ENCODE measurements around the gene C1orf185. TPM values are rescaled to one million over a fixed set of nuclear protein-coding genes. Genes with fewer than 3 reads are reported as not detected.
"Not testable (repeated sequence)": the region's sequence is repeated elsewhere in the genome, so short reads cannot be mapped to it uniquely, and the experiment has no call there.

The C1orf185 gene
- polyA plus RNA-seq, 1 experiment: not detected

DNA sequence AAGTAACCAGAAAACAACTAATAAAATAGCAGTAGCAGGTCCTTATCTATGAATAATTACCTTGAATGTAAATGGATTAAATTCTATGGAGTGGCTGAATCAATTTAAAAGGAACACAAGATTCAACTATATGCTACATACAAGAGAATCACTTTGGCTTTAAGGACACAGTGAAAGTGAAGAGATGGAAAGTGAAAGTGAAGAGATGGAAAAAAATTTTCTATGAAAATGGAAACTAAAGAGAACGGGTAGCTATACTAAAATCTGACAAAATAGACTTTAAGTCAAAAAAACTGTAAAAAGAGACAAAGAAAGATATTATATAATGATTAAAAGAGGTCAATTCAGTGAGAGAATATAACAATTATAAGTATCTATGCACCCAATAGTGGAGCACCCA lies 54.7 kb downstream of the C1orf185 start:
- TF ChIP-seq, protein P1, sequence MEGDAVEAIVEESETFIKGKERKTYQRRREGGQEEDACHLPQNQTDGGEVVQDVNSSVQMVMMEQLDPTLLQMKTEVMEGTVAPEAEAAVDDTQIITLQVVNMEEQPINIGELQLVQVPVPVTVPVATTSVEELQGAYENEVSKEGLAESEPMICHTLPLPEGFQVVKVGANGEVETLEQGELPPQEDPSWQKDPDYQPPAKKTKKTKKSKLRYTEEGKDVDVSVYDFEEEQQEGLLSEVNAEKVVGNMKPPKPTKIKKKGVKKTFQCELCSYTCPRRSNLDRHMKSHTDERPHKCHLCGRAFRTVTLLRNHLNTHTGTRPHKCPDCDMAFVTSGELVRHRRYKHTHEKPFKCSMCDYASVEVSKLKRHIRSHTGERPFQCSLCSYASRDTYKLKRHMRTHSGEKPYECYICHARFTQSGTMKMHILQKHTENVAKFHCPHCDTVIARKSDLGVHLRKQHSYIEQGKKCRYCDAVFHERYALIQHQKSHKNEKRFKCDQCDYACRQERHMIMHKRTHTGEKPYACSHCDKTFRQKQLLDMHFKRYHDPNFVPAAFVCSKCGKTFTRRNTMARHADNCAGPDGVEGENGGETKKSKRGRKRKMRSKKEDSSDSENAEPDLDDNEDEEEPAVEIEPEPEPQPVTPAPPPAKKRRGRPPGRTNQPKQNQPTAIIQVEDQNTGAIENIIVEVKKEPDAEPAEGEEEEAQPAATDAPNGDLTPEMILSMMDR (IDR thresholded peaks at IDR 0.05; ENCODE audit: low read depth, low read length): no peak
- no peak overlapping the region for H3K27ac ChIP-seq (ENCODE audit: low read depth, low read length)
- peaks cover 2% of the 10 kb centered on the region; the same call in 1 of the 2 replicates for H3K9me3 ChIP-seq (ENCODE audit: control insufficient read depth, insufficient read depth, low read length)
- CTCF ChIA-PET: no interaction called here
- no peak overlapping the region for H3K4me3 ChIP-seq (ENCODE audit: low read depth, low read length)
- no peaks in the 10 kb centered on the region for H3K27me3 ChIP-seq (ENCODE audit: control insufficient read depth, insufficient read depth, low read length)
- DNase-seq (ENCODE audit: low read depth, low spot score): no peak
- POLR2A ChIA-PET: no interaction called here

DNA sequence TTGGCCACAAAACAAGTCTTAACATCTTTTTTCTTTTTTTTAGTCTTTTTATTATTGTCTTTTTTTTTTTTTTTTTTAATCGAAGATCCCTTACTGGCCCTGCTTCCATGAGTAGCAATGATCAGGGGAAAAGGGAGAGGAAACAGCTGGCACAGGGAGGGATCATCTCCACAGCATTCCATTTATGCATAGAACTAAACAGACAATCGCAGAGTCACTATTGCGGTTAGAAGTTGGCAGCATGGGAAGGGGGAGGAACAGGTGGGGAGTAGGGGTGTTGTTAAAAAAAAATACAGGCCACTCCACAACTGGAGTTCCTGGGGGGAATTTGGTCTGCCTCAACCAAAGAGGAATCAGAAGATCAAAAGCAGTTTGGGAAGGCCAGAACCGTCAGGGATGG lies 55.4 kb downstream of the C1orf185 start:
- TF ChIP-seq, protein P1 (IDR thresholded peaks at IDR 0.05; ENCODE audit: low read depth, low read length): no peak
- DNase-seq (ENCODE audit: low read depth, low spot score): no peak
- peaks cover 2% of the 10 kb centered on the region; the same call in 1 of the 2 replicates for H3K9me3 ChIP-seq (ENCODE audit: control insufficient read depth, insufficient read depth, low read length)
- ChIA-PET CTCF (no interaction called here), POLR2A (no interaction called here)
- no peak overlapping the region for H3K27ac ChIP-seq (ENCODE audit: low read depth, low read length)
- H3K27me3 ChIP-seq (ENCODE audit: control insufficient read depth, insufficient read depth, low read length): no peaks in the 10 kb centered on the region
- no peak overlapping the region for H3K4me3 ChIP-seq (ENCODE audit: low read depth, low read length)

DNA sequence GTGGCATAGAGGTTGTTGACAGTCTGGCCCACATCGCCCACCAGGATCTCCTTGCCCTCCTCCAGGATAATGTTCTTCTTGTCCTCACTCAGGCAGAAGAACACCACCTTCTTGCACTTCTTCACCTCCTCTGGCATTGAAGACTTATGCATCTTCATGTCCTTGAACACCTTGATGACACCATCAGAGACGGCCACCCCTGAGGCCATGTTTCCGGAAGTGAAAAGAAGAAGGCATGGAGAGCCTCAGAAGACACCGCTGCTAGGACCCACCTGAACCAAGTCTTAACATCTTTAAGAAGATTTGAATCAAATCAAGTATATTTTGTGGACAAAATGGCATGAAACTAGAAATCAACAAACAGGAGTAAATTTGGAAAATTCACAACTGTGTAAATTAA lies 56.2 kb downstream of the C1orf185 start:
- TF ChIP-seq, protein P1 (IDR thresholded peaks at IDR 0.05; ENCODE audit: low read depth, low read length): no peak
- Histone ChIP-seq H3K27me3 (ENCODE audit: control insufficient read depth, insufficient read depth, low read length) (no peaks in the 10 kb centered on the region), H3K9me3 (ENCODE audit: control insufficient read depth, insufficient read depth, low read length) (peaks cover 2% of the 10 kb centered on the region; the same call in 1 of the 2 replicates), H3K4me3 (ENCODE audit: low read depth, low read length) (no peak overlapping the region), H3K27ac (ENCODE audit: low read depth, low read length) (no peak overlapping the region)
- ChIA-PET CTCF (interaction anchor here (0.7 kb wide), 1 partner anchor 13 kb away, joined by 3 read pairs; no protein-coding TSS in a partner anchor), POLR2A (no interaction called here)
- DNase-seq (ENCODE audit: low read depth, low spot score): no peak

DNA sequence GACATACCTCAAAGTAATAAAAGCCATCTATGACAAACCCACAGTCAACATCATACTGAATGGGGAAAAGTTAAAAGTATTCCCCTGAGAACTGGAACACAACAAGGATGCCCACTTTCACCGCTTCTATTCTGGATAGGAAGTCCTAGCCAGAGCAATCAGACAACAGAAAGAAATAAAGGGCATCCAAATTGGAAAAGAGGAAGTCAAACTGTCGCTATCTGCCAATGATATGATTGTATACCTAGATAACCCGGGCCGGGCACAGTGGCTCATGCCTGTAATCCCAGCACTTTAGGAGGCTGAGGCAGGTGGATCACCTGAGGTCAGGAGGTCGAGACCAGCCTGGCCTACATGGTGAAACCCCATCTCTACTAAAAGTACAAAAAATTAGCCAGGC lies 60.5 kb downstream of the C1orf185 start:
- H3K27me3 ChIP-seq (ENCODE audit: control insufficient read depth, insufficient read depth, low read length); DNase-seq (ENCODE audit: low read depth, low spot score); H3K9me3 ChIP-seq (ENCODE audit: control insufficient read depth, insufficient read depth, low read length); CTCF ChIA-PET; H3K27ac ChIP-seq (ENCODE audit: low read depth, low read length); H3K4me3 ChIP-seq (ENCODE audit: low read depth, low read length): not testable (repeated sequence)
- POLR2A ChIA-PET: interaction anchor here (0.6 kb wide), 1 partner anchor 414 kb away, joined by 5 read pairs; no protein-coding TSS in a partner anchor

DNA sequence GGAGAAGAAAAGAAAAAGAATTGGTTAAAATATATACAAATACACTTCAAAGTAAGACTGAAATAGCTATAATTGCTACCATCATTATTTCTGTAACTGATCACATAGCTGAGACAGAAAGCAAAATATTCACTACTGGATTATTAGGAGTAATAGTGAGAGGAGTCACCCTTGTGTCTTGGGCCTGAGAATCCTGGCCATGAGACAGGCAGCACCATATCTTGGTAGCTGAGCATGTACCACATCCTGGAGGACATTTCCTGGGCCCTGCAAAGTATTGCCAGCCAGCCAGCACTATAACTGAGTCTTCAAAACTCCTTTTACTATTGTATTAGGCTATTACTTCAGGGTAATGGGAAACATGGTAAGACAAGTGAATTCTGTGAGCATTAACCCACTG lies 63.5 kb downstream of the C1orf185 start:
- no peaks in the 10 kb centered on the region for H3K27me3 ChIP-seq (ENCODE audit: control insufficient read depth, insufficient read depth, low read length)
- H3K9me3 ChIP-seq (ENCODE audit: control insufficient read depth, insufficient read depth, low read length): no peaks in the 10 kb centered on the region
- ChIA-PET CTCF (no interaction called here), POLR2A (no interaction called here)
- TF ChIP-seq, protein P1 (IDR thresholded peaks at IDR 0.05; ENCODE audit: low read depth, low read length): no peak
- no peak overlapping the region for H3K4me3 ChIP-seq (ENCODE audit: low read depth, low read length)
- H3K27ac ChIP-seq (ENCODE audit: low read depth, low read length): no peak overlapping the region
- no peak for DNase-seq (ENCODE audit: low read depth, low spot score)

Measured in AG04450 (cell line).